Measurements from ENCODE around the gene TRHDE.

The TRHDE gene, protein sequence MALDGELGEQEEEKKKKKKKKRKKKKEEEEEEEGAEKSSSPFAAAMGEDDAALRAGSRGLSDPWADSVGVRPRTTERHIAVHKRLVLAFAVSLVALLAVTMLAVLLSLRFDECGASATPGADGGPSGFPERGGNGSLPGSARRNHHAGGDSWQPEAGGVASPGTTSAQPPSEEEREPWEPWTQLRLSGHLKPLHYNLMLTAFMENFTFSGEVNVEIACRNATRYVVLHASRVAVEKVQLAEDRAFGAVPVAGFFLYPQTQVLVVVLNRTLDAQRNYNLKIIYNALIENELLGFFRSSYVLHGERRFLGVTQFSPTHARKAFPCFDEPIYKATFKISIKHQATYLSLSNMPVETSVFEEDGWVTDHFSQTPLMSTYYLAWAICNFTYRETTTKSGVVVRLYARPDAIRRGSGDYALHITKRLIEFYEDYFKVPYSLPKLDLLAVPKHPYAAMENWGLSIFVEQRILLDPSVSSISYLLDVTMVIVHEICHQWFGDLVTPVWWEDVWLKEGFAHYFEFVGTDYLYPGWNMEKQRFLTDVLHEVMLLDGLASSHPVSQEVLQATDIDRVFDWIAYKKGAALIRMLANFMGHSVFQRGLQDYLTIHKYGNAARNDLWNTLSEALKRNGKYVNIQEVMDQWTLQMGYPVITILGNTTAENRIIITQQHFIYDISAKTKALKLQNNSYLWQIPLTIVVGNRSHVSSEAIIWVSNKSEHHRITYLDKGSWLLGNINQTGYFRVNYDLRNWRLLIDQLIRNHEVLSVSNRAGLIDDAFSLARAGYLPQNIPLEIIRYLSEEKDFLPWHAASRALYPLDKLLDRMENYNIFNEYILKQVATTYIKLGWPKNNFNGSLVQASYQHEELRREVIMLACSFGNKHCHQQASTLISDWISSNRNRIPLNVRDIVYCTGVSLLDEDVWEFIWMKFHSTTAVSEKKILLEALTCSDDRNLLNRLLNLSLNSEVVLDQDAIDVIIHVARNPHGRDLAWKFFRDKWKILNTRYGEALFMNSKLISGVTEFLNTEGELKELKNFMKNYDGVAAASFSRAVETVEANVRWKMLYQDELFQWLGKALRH

DNA sequence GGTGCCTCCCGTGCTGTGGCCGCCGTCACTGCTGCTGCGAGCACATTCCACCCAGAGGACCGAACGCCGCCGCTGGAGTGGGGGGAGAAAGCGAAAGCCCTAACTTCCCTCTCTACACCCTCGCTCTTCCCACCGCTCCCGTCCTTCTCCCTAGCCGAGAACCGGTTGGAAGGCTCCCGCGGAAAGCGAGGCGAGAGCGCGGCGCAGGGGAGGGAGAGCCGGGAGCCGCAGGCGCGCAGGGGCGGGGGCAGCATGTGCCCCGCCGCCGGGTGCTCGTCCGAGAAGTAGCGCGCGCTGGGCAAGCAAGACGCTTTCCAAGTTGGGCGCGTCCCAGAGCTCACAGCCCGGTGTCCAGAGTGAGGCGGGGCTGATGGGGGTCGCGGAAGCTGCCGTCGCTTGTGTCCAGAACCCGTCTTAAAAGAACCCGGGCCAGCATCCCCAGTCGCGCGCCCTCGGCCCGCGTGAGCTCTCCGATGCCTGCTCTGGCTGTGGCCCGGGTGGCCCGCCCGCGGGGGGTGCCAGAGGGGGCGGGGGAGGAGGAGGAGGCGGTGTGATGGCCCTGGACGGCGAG, at the start of gene TRHDE:
Gene TRHDE (plus strand): TSS at position 280 of the 571 bp plus-strand sequence. CDS start 274 bp downstream, at position 554.
- no peak for TF ChIP-seq ZNF274 (IDR thresholded peaks at IDR 0.05; ENCODE audit: low read depth, low read length)
- peak within 1 kb of the TSS; percentile 1; the same call in 1 of the 2 replicates for H3K4me3 ChIP-seq (ENCODE audit: low read length)

DNA sequence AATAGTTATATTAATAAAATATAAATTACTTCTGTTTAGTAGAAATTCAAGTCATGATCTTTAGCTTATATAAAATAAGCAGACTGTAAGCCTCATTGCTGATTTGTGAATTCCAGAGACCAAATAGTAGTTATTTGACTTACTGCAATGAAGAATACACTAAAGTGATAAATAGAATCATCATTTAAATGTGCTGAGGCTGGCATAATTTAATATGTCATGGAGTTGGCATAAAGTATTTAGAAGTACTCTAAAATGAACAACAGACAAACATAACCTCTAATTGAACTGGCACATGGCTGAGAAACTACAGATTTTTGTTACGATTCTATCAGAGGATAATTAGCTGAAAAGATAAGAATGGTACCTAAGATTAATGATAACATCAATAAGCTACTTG, 45.7 kb upstream of the TRHDE start:
- TF ChIP-seq ZNF274 (IDR thresholded peaks at IDR 0.05; ENCODE audit: low read depth, low read length): no peak
- H3K4me3 ChIP-seq (ENCODE audit: low read length): no peak overlapping the region

DNA sequence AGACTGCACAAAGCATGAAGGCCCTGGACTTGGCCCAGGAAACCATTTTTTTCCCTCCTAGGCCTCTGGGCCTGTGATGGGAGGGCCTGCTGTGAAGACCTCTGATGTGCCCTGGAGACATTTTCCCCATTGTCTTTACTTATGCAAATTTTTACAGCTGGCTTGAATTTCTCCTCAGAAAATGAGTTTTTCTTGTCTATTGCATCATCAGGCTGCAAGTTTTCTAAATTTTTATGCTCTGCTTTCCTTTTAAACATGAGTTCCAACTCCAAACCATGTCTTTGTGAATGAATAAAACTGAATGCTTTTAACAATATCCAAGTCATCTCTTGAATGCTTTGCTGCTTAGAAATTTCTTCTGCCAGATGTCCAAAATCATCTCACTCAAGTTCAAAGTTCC, 43.7 kb upstream of the TRHDE start:
- no peak for TF ChIP-seq ZNF274 (IDR thresholded peaks at IDR 0.05; ENCODE audit: low read depth, low read length)
- no peak overlapping the region for H3K4me3 ChIP-seq (ENCODE audit: low read length)

DNA sequence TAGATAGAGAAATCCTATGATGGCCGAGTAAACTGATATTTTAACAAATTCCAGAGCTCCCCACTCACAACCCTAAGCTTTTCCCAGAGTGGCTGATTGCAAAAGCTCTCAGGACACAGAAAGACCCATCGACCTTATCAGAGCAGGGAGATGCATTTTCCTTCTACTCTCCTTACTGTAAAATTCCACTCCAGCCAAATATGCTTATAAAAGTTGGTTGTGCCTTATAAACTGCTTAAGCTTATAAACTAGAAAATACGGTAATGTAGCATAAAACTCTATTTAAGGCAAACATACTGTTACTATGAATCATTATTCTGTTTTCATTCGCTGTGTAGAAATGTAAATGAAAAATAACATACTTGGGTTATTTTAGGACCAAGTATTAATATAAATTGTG, 41.6 kb upstream of the TRHDE start:
- TF ChIP-seq ZNF274 (IDR thresholded peaks at IDR 0.05; ENCODE audit: low read depth, low read length): no peak
- no peak overlapping the region for H3K4me3 ChIP-seq (ENCODE audit: low read length)

DNA sequence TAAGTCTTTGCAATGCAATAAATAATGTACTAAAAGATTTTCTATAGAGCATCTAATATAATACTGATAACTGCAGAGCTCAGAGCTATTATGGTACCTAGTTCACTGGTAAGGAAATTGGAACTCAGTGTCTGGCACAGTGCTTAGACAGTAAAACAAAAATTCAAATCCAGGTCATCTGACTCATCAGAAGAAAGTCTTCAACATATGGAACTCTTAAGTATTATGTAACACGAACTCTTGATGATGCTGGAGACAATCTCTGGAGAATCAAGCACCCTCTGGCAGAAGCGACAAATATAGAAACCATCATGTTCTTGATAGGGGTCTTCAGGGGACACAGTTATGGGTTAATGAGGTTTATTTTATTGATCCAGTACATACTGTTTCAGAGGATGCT, 37.3 kb upstream of the TRHDE start:
- H3K4me3 ChIP-seq (ENCODE audit: low read length): no peak overlapping the region
- no peak for TF ChIP-seq ZNF274 (IDR thresholded peaks at IDR 0.05; ENCODE audit: low read depth, low read length)

DNA sequence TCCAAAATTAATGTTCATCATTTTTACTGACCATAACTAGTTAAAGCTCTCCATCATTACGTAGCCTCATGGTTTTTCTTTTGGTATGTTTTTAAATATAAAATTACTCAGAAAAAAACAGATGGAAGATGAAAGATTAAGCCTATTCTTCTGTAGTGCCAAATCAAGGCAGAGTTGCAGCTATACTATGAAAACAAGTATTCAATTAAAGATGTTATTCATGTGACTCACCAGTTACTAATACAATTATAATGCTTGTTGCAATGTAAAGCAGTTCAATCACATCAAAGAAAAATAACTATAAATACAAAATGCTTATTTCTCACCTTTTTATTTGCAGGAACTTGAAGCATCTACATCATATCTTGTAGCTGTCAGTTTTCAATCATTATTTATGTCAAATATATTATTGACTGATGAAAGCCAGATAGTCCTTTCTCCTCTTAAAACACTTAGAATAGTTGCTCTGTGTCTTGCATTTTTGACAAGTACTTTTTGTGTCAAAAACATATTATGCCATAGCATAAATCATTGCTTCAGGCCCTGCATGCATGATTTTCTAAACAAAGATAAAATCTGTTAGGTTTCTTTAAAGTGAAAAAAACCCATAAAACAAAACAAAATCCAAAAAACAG, 36.0 kb upstream of the TRHDE start:
- TF ChIP-seq ZNF274 (IDR thresholded peaks at IDR 0.05; ENCODE audit: low read depth, low read length): no peak
- no peak overlapping the region for H3K4me3 ChIP-seq (ENCODE audit: low read length)

DNA sequence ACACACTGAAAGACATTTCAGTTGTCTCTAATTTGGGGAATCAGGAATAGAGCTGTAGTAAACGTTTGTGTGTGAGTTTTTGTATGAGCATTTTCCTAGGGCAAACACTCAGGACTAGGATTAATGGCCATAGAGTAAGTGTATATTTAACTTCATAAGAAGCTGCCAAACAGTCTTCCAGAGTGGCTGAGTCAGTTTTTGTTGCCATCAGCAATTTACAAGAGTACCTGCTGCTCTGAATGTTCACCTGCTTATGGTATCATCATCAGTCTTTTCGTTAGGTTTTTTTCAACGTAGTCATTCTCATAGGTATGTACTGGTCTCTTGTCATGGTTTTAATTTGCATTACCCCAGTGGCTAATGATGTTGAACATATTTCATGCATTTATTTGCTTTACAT, 30.6 kb upstream of the TRHDE start:
- H3K4me3 ChIP-seq (ENCODE audit: low read length): no peak overlapping the region

DNA sequence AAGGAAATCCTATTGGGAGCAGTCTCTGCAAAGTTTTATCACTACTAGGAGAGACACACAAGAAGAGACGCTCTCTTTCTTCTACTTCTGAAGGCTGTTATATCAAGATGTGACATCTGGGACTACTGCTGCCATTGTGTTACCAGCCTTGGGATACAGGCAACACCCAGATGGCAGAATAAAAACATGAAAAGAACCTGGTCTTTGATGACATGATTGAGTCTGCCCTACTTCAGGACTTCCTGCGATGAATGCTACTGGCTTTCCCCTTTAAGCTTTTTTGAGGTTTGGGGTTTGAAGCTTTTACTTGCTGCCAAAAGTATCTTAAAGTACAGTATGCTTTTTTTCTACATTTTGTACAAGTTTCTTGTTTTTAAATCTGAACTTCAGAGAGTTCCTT, 29.2 kb upstream of the TRHDE start:
- no peak for TF ChIP-seq ZNF274 (IDR thresholded peaks at IDR 0.05; ENCODE audit: low read depth, low read length)
- H3K4me3 ChIP-seq (ENCODE audit: low read length): no peak overlapping the region

More for the DNA sequence above, 30.6 kb upstream of the TRHDE start:
- TF ChIP-seq ZNF274 (IDR thresholded peaks at IDR 0.05; ENCODE audit: low read depth, low read length): no peak

DNA sequence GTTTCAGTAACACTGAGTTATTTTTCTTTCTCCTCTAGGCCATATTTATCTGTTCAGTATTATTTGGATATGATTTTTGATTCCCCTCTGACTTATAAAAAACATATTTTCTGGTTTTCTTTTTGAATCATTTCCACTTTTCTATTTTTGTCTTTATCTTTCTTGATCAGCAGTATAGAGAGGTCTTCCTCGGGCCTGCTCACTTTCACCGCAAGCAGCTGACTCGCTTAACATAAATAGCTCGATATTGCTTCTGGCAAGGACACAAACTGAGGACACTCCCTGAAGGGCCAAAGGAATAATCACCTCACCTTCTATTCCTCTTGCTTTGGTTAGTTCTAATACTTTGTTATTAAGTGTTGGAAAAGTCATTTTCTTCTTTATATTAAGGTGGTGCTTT, 25.8 kb upstream of the TRHDE start:
- H3K4me3 ChIP-seq (ENCODE audit: low read length): no peak overlapping the region
- TF ChIP-seq ZNF274 (IDR thresholded peaks at IDR 0.05; ENCODE audit: low read depth, low read length): no peak

DNA sequence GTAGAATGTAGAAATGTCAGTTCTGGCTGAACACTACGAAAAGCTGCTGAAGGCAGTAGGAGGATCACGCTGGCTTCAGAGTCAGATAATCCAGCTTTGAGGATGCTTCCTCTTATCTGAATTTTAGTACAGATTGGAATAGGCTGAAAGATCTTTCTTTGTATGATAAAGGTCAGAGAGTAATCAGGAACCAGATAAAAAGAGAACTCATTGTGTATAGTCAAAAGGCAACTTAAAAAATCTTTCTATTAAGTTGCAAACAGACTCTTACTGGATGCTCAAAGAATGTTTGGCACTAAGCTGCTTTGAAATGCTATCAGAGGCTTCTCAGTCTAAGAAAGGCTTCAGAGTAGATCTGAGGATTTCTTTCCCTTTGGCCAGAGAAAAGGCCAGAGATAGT, 21.8 kb upstream of the TRHDE start:
- no peak overlapping the region for H3K4me3 ChIP-seq (ENCODE audit: low read length)
- TF ChIP-seq ZNF274 (IDR thresholded peaks at IDR 0.05; ENCODE audit: low read depth, low read length): no peak

DNA sequence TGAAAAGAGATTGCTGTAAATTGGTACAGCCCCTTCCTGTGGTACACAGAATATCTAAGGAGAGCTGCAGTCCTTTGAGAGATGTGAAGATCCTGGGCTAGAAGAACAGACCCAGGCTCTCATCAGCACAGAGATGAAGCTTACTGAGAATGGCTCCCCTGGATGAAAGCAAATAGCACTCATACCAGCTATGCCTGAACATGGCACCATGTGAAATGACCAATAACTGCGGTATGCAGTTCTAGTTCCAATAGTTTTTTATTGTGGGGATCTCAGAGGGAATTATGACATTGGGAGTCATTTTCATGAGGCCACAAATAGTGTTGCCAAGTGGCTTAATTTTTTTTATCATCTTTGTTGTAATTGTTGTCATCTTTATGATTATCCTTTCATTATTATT, 15.4 kb upstream of the TRHDE start:
- no peak for TF ChIP-seq ZNF274 (IDR thresholded peaks at IDR 0.05; ENCODE audit: low read depth, low read length)
- H3K4me3 ChIP-seq (ENCODE audit: low read length): no peak overlapping the region

DNA sequence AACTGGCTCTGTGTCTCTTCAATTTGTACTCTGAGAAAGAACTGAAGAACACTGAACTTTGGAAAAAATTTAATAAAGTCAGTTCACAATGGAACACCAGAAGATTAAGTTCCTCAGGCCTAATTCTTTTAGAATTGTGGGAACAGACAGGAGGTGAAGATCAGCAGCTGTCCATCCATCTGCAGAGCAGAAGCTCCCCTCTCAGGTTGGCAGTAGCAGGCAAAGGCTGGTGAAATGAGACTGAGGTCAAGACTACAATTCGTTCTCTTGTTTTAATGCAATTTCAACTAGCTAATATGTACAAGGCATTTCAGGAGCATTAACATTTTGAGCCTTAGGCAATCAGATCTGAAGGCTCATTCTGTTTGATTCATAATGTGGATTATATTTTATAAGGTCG, 10.3 kb upstream of the TRHDE start:
- no peak for TF ChIP-seq ZNF274 (IDR thresholded peaks at IDR 0.05; ENCODE audit: low read depth, low read length)
- no peak overlapping the region for H3K4me3 ChIP-seq (ENCODE audit: low read length)

DNA sequence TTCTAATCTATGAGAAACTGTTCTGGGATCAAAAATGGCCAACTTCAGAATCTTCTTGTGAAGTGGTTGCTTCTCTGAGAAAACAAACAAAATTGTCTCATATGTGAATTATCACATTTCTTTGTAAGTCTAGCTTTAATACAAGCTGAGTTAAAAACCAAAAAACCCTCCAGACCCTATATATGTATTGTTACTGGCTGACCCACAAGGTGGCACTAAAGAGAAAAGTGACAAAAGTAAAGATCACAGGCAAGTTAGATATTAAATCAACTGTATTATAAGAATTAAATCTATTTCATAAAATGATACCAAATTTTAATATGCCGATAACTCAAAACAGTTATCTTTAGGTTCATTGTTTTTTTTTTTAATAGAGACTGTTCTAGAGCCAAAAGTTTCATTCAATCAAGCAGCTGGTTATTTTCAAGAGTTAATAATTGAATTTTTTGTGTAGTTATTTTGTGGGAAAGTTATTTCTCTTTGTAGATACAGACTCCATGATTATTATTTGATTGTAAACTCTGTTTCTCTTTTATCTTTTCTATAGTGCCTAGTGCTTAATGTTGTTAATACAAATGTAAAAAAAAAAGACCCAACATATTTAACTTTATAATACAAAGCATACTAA, 7.5 kb upstream of the TRHDE start:
- no peak for TF ChIP-seq ZNF274 (IDR thresholded peaks at IDR 0.05; ENCODE audit: low read depth, low read length)
- no peak overlapping the region for H3K4me3 ChIP-seq (ENCODE audit: low read length)
